ENCODE results near the gene VIPR1. TPM values are rescaled to one million over a fixed set of nuclear protein-coding genes. Genes with fewer than 3 reads are reported as not detected.

The VIPR1 gene
- 0.68 and 0.80 TPM in 2 replicates for total RNA-seq

DNA sequence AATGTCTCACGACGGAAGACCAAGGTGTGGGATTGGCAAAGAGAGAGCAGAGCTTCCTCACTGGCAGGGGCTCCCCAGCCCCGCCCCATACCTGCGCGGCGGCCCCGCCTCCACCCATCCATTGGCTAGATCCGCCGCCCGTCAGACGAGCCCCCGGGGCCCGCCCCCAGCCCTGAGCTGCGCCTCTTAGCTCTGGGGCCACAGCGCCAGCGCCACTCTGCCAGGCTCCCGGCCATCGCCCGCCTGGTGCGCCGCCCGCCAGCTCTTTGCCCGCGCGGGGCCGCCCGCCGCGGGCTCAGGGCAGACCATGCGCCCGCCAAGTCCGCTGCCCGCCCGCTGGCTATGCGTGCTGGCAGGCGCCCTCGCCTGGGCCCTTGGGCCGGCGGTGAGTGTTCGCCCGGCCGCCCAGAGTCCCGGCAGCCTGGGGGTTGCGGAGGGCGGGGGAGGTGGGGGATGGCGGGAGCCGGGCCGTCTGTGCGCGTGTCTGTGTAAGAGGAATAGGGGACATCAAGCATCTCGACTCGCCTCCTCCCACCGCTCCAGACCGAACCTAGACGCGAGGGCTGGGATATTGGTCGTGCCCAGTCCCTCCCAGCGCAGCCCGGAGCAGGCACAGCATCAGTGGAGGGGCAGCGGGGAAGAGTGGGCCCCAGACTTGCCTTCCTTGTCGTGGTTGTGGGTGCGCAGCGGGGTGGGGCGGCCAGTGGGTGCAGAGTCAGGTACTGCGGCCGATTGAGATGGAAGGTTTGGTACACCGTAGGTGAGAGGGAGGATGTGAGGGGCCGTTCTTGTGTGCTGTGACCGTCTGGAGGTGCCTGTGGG, at the start of gene VIPR1:
Gene VIPR1, plus strand, starts transcription at position 215 of the 822 bp plus-strand sequence. Its CDS starts 93 bp downstream, at position 308.
- Mint-ChIP-seq H3K27me3 (peaks cover 52% of the 10 kb centered on the region), H3K9me3 (no peaks in the 10 kb centered on the region)

GRCh38 chr3:42456211-42456610, 46.2 kb upstream of the VIPR1 start:
- intact Hi-C loops (cut with micrococcal nuclease): no loop called here
- H3K27ac Mint-ChIP-seq: no peak overlapping the region
- DNase-seq: no peak
- no peak overlapping the region for H3K4me3 Mint-ChIP-seq
- no peaks in the 10 kb centered on the region for H3K4me1 Mint-ChIP-seq
- H3K27me3 Mint-ChIP-seq: peaks cover 20% of the 10 kb centered on the region
- no peaks in the 10 kb centered on the region for H3K36me3 Mint-ChIP-seq (ENCODE audit: low read depth)
- no peaks in the 10 kb centered on the region for H3K9me3 Mint-ChIP-seq

More for the DNA sequence above, at the start of gene VIPR1:
- peak; percentile 96 for DNase-seq
- peaks cover 24% of the 10 kb centered on the region for H3K4me1 Mint-ChIP-seq
- peak within 1 kb of the TSS; percentile 93 for H3K4me3 Mint-ChIP-seq
- H3K36me3 Mint-ChIP-seq (ENCODE audit: low read depth): no peaks in the 10 kb centered on the region
- intact Hi-C loops (cut with micrococcal nuclease): loop anchor here (5.0 kb wide), 1 partner anchor 100 kb away; the partner anchor contains the start of gene NKTR
- H3K27ac Mint-ChIP-seq: peak within 1 kb of the TSS; percentile 14

GRCh38 chr3:42459151-42459550, 43.3 kb upstream of the VIPR1 start:
- H3K27ac Mint-ChIP-seq: no peak overlapping the region
- intact Hi-C loops (cut with micrococcal nuclease): no loop called here
- no peaks in the 10 kb centered on the region for H3K36me3 Mint-ChIP-seq (ENCODE audit: low read depth)
- no peaks in the 10 kb centered on the region for H3K9me3 Mint-ChIP-seq
- H3K4me1 Mint-ChIP-seq: no peaks in the 10 kb centered on the region
- H3K4me3 Mint-ChIP-seq: no peak overlapping the region
- DNase-seq: no peak
- H3K27me3 Mint-ChIP-seq: peaks cover 18% of the 10 kb centered on the region

- intact Hi-C loops (cut with micrococcal nuclease): no loop called here
- Mint-ChIP-seq H3K27me3 (peaks cover 15% of the 10 kb centered on the region), H3K36me3 (ENCODE audit: low read depth) (no peaks in the 10 kb centered on the region), H3K4me3 (no peak overlapping the region), H3K27ac (no peak overlapping the region), H3K4me1 (no peaks in the 10 kb centered on the region), H3K9me3 (peaks cover 9% of the 10 kb centered on the region)
- DNase-seq: no peak
These were observed 40.7 kb upstream of the VIPR1 start for GRCh38 chr3:42461762-42462161.

DNA sequence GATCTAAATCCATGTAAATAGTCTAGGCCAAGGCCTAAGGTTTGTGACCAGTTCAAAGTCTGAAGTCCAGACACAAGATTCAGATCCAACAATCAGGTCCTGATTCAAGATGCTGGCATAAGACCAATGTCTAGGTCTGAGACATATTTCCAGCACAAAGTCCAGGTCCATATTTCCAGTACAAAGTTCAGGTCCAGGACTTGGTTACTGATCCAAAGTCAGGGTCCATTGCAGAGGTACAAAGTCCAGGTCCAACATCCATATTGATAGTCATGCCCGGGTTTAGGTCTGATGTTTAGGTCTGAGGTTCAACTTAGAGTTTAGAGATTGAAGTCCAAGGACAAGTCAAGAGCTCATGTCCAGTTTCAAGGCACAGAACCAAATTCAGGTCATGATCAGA, 39.4 kb upstream of the VIPR1 start:
- intact Hi-C loops (cut with micrococcal nuclease): no loop called here
- H3K9me3 Mint-ChIP-seq: peaks cover 9% of the 10 kb centered on the region
- H3K27me3 Mint-ChIP-seq: peaks cover 15% of the 10 kb centered on the region
- no peaks in the 10 kb centered on the region for H3K4me1 Mint-ChIP-seq
- H3K27ac Mint-ChIP-seq: no peak overlapping the region
- no peak overlapping the region for H3K4me3 Mint-ChIP-seq
- H3K36me3 Mint-ChIP-seq (ENCODE audit: low read depth): no peaks in the 10 kb centered on the region
- DNase-seq: no peak

DNA sequence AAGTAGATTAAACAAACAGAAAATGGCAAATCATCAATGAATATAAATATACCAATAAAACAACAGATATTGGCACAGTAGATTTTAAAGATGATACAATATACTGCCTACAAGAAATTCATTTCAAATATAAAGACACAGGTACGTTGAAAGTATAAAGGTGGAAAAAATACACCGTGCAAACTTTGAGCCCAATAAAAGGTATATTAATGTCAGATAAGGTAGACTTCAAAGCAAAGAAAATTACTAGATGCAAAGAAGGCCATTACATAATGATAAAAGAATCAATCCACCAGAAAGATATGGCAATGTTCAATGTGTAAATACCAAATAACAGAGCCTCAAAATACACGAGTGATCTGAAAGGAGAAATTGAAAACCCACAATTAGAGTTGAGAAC, 34.3 kb upstream of the VIPR1 start:
- Mint-ChIP-seq H3K4me3 (no peak overlapping the region), H3K36me3 (ENCODE audit: low read depth) (no peaks in the 10 kb centered on the region), H3K27me3 (peaks cover 11% of the 10 kb centered on the region), H3K4me1 (no peaks in the 10 kb centered on the region), H3K27ac (no peak overlapping the region), H3K9me3 (peaks cover 9% of the 10 kb centered on the region)
- DNase-seq: no peak
- intact Hi-C loops (cut with micrococcal nuclease): no loop called here

DNA sequence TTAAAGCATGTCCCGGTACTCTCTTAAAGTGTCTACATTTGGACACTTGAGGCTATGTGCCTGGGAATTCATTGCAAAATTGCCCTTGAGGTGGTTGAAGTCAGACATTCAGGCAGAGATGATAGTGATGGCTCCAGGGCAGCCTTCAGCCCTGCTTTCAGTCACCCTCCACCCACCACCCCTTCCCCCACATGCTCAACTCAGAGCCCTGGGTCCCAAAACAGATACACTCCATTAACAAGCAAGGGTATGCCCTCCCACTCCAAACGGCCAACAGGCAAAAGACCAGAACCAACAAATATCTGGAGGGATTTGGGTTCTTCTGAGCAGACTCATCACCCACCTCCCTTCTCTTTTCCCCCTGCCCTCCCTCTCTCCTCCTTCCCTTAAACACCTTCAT, 29.9 kb upstream of the VIPR1 start:
- no peak overlapping the region for H3K27ac Mint-ChIP-seq
- H3K9me3 Mint-ChIP-seq: no peaks in the 10 kb centered on the region
- peaks cover 16% of the 10 kb centered on the region for H3K27me3 Mint-ChIP-seq
- H3K4me3 Mint-ChIP-seq: no peak overlapping the region
- no peaks in the 10 kb centered on the region for H3K4me1 Mint-ChIP-seq
- DNase-seq: no peak
- intact Hi-C loops (cut with micrococcal nuclease): no loop called here
- no peaks in the 10 kb centered on the region for H3K36me3 Mint-ChIP-seq (ENCODE audit: low read depth)

DNA sequence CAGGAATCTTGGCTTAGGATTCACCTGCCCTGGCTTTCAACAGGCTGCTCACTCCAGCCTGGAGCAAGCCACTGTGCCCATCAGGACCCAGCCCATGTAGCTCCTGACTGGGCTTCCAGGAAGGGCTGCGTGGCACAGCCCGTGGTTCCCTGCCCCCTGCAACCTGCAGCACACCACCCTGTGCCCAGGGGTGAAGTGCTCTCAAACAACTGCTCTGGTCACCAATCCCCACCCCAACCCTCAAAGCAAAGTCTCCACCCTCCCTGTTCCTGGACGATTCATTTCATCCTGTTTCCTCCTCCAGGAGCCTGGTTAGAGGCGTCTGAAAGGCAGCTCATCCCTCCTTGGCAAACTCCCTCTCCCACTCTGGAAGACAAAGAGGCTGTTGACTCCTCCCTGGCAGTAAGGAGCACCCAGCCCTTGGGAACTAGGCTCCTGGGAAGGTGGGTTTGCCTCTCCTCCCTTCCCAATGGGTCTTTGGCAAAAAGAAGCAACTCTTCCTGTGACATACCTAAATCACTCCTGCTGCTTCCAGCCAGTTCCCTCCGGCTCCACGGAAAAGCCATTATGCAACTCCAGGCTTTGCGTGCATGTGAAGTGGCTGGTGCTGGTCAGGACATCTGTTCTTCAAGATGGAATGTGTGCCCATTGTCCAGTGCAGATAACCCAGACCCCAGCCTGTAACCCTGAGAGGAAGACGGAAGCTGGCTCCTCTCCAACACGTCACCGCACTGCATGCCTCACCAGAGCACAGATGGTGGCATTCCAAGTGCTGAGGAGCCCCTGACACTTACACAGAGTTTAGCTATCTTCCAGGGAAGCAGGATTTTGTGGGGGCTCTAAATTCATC, 29.1 kb upstream of the VIPR1 start:
- Mint-ChIP-seq H3K4me1 (no peaks in the 10 kb centered on the region), H3K36me3 (ENCODE audit: low read depth) (no peaks in the 10 kb centered on the region), H3K27ac (no peak overlapping the region), H3K9me3 (no peaks in the 10 kb centered on the region), H3K27me3 (peaks cover 14% of the 10 kb centered on the region), H3K4me3 (no peak overlapping the region)
- intact Hi-C loops (cut with micrococcal nuclease): no loop called here
- DNase-seq: no peak

- DNase-seq: no peak
- intact Hi-C loops (cut with micrococcal nuclease): no loop called here
- no peak overlapping the region for H3K4me3 Mint-ChIP-seq
- no peaks in the 10 kb centered on the region for H3K36me3 Mint-ChIP-seq (ENCODE audit: low read depth)
- peaks cover 4% of the 10 kb centered on the region for H3K9me3 Mint-ChIP-seq
- H3K27me3 Mint-ChIP-seq: peaks cover 11% of the 10 kb centered on the region
- no peak overlapping the region for H3K27ac Mint-ChIP-seq
- no peaks in the 10 kb centered on the region for H3K4me1 Mint-ChIP-seq
These were observed 26.0 kb upstream of the VIPR1 start for GRCh38 chr3:42476225-42477125.

DNA sequence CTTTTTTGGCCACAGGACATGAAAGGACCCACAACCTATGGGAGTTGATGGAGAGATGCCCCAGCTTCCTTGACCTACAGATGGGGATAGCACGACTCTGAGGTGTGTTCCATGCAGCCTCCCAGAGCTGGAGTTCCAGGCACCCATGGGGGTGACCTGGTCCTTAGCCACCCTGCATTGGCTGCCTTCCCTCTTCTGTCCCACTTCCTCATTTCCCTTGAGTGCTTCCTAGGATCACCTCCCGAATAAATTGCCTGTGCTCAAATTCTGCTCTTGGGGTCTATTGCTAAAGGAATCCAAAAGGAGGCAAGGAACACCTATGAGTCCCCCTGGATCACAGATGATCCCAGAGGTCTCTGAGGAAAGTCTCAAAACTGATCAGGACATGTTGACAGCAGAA, 24.7 kb upstream of the VIPR1 start:
- intact Hi-C loops (cut with micrococcal nuclease): no loop called here
- Mint-ChIP-seq H3K27ac (no peak overlapping the region), H3K4me1 (no peaks in the 10 kb centered on the region), H3K4me3 (no peak overlapping the region), H3K36me3 (ENCODE audit: low read depth) (no peaks in the 10 kb centered on the region), H3K9me3 (peaks cover 10% of the 10 kb centered on the region), H3K27me3 (peaks cover 14% of the 10 kb centered on the region)
- DNase-seq: no peak

DNA sequence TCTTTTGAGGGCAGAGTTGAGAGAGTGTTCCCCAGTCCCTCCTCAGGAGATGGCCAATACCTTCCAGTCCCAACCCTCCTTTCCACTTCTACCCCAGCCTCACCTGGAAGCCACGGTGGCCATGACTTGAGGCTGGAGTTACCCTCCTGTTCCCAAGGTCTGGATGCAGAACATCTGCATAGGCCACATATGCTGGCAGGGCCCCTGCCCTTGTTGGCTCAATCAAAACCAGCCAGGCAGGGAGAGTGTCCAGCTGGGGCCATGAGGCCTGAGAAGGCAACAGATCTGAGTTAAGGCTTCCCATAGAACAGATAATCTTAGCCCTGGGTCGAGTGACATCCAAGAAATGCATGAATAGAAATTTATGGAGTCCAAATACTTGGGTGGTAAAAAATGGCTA, 23.6 kb upstream of the VIPR1 start:
- no peak overlapping the region for H3K4me3 Mint-ChIP-seq
- H3K4me1 Mint-ChIP-seq: no peaks in the 10 kb centered on the region
- H3K36me3 Mint-ChIP-seq (ENCODE audit: low read depth): no peaks in the 10 kb centered on the region
- H3K27ac Mint-ChIP-seq: no peak overlapping the region
- intact Hi-C loops (cut with micrococcal nuclease): no loop called here
- peaks cover 14% of the 10 kb centered on the region for H3K27me3 Mint-ChIP-seq
- DNase-seq: no peak
- peaks cover 10% of the 10 kb centered on the region for H3K9me3 Mint-ChIP-seq

DNA sequence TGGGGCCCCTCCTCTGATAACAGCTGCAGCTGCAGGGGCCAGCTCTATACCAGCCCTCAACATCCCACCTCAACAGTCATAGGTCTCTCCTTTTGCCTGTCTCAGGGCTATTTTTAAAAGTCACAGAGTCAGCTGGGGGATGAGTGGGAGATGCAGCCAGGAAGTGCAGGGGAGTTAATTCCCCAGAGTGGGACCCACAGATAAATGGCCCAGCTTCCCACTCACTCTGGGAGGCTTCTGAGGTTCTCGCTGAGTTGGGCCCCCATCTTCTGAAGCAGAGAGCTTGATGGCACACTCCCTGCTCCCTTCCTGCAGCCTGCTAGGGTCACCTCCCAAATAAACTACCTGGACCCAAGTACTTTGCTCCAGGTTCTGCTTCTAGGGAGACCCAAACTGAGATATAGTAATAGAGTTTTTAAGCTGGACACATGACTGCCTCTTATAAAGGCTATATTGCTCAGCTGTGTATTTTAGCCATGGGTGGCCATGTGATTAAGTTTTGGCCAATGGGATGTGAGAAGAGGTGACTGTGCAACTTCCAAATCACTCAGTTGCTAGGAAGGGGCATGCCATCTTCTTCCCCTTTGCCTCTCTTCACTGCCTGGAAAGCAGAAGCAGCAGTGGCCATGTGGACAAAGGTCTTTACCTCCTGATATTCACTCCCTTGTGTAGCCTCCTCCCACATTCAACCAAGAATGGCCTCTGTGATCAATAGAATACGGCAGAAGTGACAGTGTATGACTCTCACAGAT, 15.5 kb upstream of the VIPR1 start:
- intact Hi-C loops (cut with micrococcal nuclease): no loop called here
- H3K27ac Mint-ChIP-seq: no peak overlapping the region

GRCh38 chr3:42488687-42489086, 13.8 kb upstream of the VIPR1 start:
- Mint-ChIP-seq H3K4me3 (no peak overlapping the region), H3K36me3 (ENCODE audit: low read depth) (no peaks in the 10 kb centered on the region), H3K27ac (no peak overlapping the region), H3K27me3 (peaks cover 26% of the 10 kb centered on the region), H3K9me3 (no peaks in the 10 kb centered on the region), H3K4me1 (no peaks in the 10 kb centered on the region)
- intact Hi-C loops (cut with micrococcal nuclease): no loop called here
- no peak for DNase-seq

More for the DNA sequence above, 15.5 kb upstream of the VIPR1 start:
- no peak overlapping the region for H3K4me3 Mint-ChIP-seq
- peaks cover 29% of the 10 kb centered on the region for H3K27me3 Mint-ChIP-seq
- H3K36me3 Mint-ChIP-seq (ENCODE audit: low read depth): no peaks in the 10 kb centered on the region
- no peaks in the 10 kb centered on the region for H3K4me1 Mint-ChIP-seq
- peak; percentile 49 for DNase-seq
- H3K9me3 Mint-ChIP-seq: peaks cover 4% of the 10 kb centered on the region
